ENCODE results near the gene ZNF354C.

The ZNF354C gene

DNA sequence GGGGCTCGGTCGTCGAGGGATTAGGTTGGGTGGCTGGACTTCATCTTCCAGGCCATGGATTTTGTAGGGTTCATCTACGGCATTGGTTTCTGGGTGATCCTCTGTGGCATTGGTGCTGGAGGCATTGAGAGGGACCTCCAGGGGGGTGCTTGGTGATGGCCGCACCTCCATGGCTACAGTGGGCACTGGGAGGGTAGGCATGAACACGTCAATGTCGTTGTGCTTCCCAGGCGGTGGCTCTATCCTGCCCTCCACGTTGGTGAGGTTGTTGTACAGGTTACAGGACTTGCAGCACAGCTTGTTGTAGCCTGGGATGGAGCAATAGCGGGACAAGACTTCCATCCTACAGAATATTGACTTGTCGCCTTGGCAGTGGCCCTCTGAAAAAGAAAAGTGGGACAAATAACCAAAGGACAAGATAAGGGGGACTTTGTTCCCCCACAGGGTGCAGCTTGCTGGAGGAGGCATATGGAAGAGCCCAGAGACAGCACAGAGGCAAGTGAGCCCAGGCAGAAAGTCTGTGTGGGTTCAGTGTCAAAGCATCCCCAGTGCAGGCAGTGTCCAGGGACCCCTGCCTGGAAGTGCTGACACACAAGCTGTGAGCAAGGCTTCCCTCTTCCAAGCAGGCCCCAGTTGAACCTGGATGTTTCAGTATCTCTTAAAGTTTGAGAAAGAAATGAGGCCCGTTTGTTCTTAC lies 53.9 kb downstream of the ZNF354C start:
- DNase-seq (ENCODE audit: low read depth in 2 of 2): no peak

DNA sequence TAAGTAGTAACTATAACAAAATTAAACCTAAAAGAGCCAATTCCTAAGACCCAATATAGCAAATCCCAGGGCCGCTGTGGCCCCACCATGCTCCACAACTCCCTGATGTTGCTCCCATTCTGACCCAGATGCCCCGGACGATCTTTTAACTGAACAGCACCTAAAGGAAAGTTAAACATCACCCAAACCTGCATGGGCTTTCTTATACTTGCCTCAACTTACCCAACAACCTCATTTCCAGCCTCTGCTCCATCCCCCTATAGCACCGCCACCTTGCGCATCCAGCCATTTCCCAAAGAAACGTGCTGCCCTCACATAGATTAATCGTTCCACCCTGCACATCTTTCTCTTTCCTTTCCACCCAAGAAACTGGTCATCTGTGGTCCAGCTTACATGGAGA lies 54.6 kb downstream of the ZNF354C start:
- no peak for DNase-seq (ENCODE audit: low read depth in 2 of 2)

- DNase-seq (ENCODE audit: low read depth in 2 of 2): no peak
Measured at GRCh38 chr5:179115307-179115706, 55.1 kb downstream of the ZNF354C start.

GRCh38 chr5:179115845-179116524 lies 55.8 kb downstream of the ZNF354C start:
- no peak for DNase-seq (ENCODE audit: low read depth in 2 of 2)

DNA sequence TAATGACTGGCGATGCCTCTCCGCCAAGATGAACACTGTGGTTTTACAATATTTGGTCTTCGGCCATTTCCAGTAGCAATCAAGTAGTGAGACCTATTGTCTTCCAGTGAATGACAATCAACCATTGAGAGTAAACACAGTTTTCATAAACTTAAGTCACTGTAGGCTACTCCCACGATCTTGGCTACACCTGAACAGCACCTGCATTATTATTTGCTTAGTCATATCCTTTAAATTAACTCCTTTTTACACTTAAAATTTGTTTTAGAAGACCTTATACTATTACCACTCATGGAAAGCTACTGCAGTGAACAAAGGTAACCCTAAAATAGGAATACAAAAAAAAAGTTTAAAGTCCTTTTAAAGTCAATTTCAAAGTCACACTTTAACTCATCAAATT lies 58.2 kb downstream of the ZNF354C start:
- DNase-seq (ENCODE audit: low read depth in 2 of 2): no peak

DNA sequence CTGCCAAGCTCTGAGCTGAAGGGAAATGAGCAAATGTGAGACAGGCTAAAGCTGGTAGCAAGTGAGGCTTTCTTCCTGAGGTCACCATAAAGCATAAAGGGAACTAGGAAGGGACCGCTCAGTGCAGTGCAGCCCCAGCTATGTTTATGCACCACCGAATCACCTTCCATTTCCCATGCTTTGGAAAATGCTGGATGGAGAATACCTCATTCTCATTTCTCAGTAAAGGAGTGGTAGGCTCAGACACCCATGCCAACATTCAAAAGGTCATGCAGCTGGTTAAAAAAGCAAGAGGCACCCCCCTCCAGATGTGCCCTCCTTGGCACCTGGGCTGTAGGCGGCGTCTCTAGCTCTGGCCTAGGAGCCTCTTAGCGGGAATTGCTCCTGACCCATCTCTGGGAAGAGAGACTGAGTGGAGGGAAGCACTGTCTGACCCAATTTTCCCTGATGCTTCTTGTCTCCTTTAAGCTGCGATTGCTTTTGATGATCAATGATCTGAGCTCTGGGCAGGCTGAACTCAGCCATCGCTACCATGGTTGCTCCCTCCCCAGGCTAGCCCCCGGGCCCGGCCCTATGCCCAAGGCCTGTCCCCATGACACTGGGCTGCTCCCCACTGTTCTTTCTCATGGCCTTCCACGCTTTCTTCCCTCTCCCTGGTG lies 58.7 kb downstream of the ZNF354C start:
- DNase-seq (ENCODE audit: low read depth in 2 of 2): no peak

DNA sequence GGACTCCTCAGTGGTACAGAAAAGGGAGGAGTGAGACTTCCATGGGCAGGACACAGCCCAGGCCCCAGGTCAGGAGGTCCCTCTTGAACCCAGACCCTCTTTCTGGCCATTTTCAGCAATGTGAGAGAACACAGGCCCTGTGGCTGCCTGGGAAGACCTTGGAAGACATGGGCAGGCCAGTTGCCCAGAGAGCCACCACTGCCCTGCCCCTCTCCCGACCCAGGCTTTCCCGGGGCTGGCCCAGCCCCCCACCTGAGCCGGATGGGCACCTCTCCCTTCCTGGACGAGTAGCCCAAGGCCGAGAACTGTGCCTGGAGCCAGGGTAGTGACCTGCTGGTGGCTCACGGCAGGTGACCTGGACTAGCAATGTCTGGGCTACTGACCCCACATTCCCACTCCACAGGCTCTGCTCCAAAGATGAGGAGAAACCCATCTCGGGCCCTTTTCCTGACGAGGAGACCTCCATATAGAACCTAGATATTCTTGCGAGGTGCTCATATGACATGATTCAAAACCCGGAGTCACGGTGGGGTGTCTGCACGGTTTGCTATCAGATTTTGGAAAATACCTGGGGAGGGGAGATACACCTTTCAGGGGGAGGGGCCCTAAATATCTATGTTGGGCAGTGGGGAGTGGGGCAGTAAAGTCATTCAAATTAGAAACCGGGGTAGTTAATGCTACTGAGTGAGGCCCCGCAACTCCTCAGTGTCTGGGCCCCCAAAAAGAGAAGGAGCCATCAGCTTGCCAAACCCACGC lies 59.4 kb downstream of the ZNF354C start:
- no peak for DNase-seq (ENCODE audit: low read depth in 2 of 2)

- no peak for DNase-seq (ENCODE audit: low read depth in 2 of 2)
Measured at GRCh38 chr5:179120421-179120861, 60.3 kb downstream of the ZNF354C start.

- no peak for DNase-seq (ENCODE audit: low read depth in 2 of 2)
Measured at GRCh38 chr5:179120951-179121666, 60.9 kb downstream of the ZNF354C start.

GRCh38 chr5:179121667-179122111 lies 61.5 kb downstream of the ZNF354C start:
- DNase-seq (ENCODE audit: low read depth in 2 of 2): no peak

- no peak for DNase-seq (ENCODE audit: low read depth in 2 of 2)
Measured at GRCh38 chr5:179122411-179123108, 62.4 kb downstream of the ZNF354C start.

DNA sequence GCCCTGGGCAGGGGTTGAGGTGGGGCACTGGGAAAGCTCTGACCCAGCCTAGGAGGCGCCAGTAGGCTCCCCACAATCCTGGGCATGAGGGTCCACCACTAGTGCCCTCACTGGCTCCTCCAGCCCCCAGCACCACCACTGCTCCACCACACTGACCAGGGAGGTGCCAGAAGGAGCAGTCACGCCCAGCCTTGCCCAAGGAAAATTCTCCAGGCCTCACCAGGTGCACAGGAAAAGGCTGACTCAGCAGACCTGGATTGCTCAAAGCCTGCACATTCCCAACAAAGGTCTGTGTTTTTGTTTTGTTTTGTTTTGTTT lies 62.9 kb downstream of the ZNF354C start:
- DNase-seq (ENCODE audit: low read depth in 2 of 2): no peak

DNA sequence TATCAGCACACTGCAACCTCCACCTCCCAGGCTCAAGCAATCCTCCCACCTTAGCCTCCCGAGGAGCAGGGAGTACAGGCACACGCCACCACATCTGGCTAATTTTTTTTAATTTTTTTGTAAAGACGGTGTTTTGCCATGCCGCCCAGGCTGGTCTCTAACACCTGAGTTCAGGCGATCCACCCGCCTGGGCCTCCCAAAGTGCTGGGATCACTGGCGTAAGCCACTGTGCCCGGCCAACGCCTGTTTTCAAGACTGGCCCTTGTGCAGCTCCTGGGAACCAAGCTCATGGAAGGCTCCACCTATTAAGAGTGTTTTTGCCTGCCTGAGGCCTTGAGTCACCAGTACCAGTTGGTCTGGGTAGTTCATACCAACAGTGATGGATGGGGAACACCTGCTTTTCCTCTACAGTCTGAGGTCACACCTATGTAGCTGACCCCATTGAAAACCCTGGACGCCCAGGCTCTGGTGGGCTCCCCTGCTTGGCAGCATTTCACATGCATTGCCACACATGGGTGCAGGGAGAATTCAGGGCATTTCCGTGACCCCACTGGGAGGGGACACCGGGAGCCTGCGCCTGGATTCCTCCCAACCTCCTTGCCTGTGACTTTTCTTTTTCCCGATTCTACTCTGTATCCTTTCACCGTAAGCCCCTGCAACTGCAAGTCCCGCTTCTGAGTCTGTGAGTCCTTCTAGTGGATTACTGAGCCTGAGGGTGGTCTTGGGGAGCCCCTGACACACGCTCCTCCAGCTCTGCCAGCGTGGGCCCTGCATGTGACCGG lies 63.5 kb downstream of the ZNF354C start:
- DNase-seq (ENCODE audit: low read depth in 2 of 2): no peak

DNA sequence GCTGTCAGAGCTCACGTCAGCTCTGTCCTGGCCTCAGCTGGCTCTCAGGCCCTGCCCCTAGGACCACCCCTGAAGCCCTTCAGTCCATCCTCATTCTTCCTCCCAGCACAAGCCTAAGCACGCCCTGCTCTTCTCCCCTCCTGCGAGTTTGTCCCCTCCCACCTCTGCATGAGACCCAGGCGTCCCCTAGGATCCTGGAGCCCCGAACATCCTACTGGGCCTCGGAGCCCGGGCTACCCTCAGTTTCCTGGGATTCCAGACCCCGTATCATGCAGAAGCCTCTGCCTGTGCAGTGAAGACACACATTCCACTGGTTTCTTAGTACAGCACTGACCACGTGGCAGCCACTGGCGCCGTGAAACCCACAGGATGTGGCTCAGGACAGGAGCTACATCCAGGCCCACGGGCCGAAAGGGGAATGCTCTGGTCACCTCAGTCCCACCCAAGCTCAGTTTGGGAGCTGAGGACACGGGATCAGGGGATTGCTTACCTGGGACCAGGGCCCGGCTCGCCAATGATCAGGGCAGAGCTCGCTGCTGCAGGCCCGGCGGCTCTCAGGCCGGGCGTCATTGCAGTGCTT lies 64.2 kb downstream of the ZNF354C start:
- no peak for DNase-seq (ENCODE audit: low read depth in 2 of 2)

GRCh38 chr5:179124853-179125788 lies 64.9 kb downstream of the ZNF354C start:
- no peak for DNase-seq (ENCODE audit: low read depth in 2 of 2)

DNA sequence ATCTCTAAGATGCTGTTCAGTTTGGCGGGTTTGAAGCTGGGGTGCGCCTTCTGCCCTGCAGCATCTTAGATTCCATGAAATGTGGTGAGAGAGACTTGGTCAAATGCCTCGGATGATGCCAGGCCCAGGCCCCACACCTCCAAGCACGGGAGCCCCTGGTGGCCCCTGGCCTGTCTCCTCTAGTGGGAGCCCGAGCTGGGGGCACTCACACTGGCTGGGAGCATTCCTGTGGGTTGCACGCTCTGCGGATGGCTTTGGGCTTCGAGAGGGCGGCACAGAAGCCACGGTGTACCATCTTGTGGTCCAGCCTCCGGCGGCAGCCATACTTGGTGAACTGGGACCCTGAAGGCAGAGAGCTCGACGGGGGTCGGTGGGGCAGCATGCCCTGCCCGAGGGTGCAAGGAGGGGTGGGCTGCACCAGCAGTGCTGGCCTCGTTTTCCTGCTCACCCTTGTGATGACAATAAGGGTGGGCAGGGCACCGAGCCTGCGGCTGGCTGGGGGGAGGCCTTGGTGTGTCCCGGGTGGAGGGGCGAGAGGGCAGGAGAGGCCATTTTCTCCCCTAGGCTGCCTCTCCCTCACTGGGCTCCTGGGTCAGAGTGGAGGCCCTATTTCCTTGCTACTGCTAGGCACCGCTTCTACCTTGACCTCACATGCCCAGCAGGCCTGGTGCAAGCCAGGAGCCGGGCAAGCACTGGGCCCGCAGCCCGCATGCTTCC lies 65.8 kb downstream of the ZNF354C start:
- DNase-seq (ENCODE audit: low read depth in 2 of 2): no peak

- DNase-seq (ENCODE audit: low read depth in 2 of 2): no peak
Measured at GRCh38 chr5:179126506-179126991, 66.4 kb downstream of the ZNF354C start.

All from stimulated activated CD8-positive, alpha-beta memory T cell treated with anti-CD3 and anti-CD28 coated beads, Interleukin-15, amount 100 ng/mL, for 4 hours (primary cell).